Lower lobe of right lung (tissue), 2 donors: ENCODE measurements around the gene LRRC8B. TPM values are rescaled to one million over a fixed set of nuclear protein-coding genes. Genes with fewer than 3 reads are reported as not detected.

Source experiments
- ATAC-seq, 2 donors: fragments of 200-7000 bp; cut with Tn5 transposase; one replicate each; pipeline ENCODE4 v1.9.1; 2020 to 2022; ENCODE audit warnings: mild to moderate bottlenecking in 2 of 2, moderate library complexity in 2 of 2
- DNase-seq: peaks from one replicate; pipeline ENCODE4 v3.0.0-alpha.2; 2020
- H3K27ac ChIP-seq: fragments of 200-600 bp; one replicate; pipeline ENCODE4 v1.8.0; 2022
- H3K27me3 ChIP-seq: fragments of 200-600 bp; one replicate; pipeline ENCODE4 v1.8.0; 2022; ENCODE audit warnings: low read depth
- H3K36me3 ChIP-seq: fragments of 200-600 bp; one replicate; pipeline ENCODE4 v1.8.0; 2022; ENCODE audit warnings: mild to moderate bottlenecking
- H3K4me1 ChIP-seq: fragments of 200-600 bp; one replicate; pipeline ENCODE4 v1.8.0; 2022
- H3K4me3 ChIP-seq: fragments of 200-600 bp; one replicate; pipeline ENCODE4 v1.8.0; 2022; ENCODE audit warnings: mild to moderate bottlenecking
- H3K9me3 ChIP-seq: fragments of 200-600 bp; one replicate; pipeline ENCODE4 v1.8.0; 2022
- intact Hi-C: fragments of 100-400 bp; cut with DNase I; formaldehyde crosslinking; loops from one replicate; pipeline ENCODE4 v1.11.0; 2022
- total RNA-seq: library from RNA; stranded (reverse); fragmentation: NEBNext Ultra II Directional; extraction: Animal tissue kit (Norgen Biotek cat#: 25700); gene quantifications from one replicate; pipeline ENCODE4 v1.2.1, GENCODE V29; 2021
- TF ChIP-seq, protein P1 (sequence below): fragments of 200-600 bp; IDR thresholded peaks from one replicate; pipeline ENCODE4 v1.8.0; 2022; ENCODE audit warnings: antibody characterized with exemption, mild to moderate bottlenecking
- donor health status: DM: no; HTN: yes; CAD: no; lungs with severe emphysema.

LRRC8B gene
- total RNA-seq, 1 donor from 2014 or later = 16.4 TPM

GRCh38 chr1:89610457-89611011 lies 85.9 kb downstream of the LRRC8B start:
- no peak overlapping the region for H3K4me3 ChIP-seq
- peaks cover 16% of the 10 kb centered on the region for H3K4me1 ChIP-seq
- TF ChIP-seq, protein P1, sequence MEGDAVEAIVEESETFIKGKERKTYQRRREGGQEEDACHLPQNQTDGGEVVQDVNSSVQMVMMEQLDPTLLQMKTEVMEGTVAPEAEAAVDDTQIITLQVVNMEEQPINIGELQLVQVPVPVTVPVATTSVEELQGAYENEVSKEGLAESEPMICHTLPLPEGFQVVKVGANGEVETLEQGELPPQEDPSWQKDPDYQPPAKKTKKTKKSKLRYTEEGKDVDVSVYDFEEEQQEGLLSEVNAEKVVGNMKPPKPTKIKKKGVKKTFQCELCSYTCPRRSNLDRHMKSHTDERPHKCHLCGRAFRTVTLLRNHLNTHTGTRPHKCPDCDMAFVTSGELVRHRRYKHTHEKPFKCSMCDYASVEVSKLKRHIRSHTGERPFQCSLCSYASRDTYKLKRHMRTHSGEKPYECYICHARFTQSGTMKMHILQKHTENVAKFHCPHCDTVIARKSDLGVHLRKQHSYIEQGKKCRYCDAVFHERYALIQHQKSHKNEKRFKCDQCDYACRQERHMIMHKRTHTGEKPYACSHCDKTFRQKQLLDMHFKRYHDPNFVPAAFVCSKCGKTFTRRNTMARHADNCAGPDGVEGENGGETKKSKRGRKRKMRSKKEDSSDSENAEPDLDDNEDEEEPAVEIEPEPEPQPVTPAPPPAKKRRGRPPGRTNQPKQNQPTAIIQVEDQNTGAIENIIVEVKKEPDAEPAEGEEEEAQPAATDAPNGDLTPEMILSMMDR = no peak
- peak overlapping the region; percentile 33 for H3K27ac ChIP-seq
- intact Hi-C loops = no loop called here
- H3K27me3 ChIP-seq = no peaks in the 10 kb centered on the region
- H3K9me3 ChIP-seq = no peaks in the 10 kb centered on the region
- H3K36me3 ChIP-seq = no peaks in the 10 kb centered on the region
- ATAC-seq (peak; percentile 26 to 34), DNase-seq (no peak)

- TF ChIP-seq, protein P1 = no peak
- Histone ChIP-seq H3K27ac (no peak overlapping the region), H3K4me1 (peaks cover 16% of the 10 kb centered on the region), H3K27me3 (no peaks in the 10 kb centered on the region), H3K36me3 (no peaks in the 10 kb centered on the region), H3K4me3 (no peak overlapping the region), H3K9me3 (no peaks in the 10 kb centered on the region)
- DNase-seq = no peak
- no peak for ATAC-seq
- intact Hi-C loops = no loop called here
Measured at GRCh38 chr1:89611721-89612120, 87.1 kb downstream of the LRRC8B start.

- Histone ChIP-seq H3K9me3 (no peaks in the 10 kb centered on the region), H3K4me3 (no peak overlapping the region), H3K36me3 (no peaks in the 10 kb centered on the region), H3K4me1 (peaks cover 6% of the 10 kb centered on the region), H3K27me3 (no peaks in the 10 kb centered on the region), H3K27ac (no peak overlapping the region)
- no peak for DNase-seq
- TF ChIP-seq, protein P1 = no peak
- ATAC-seq = no peak
- intact Hi-C loops = no loop called here
Measured at GRCh38 chr1:89613928-89614327, 89.3 kb downstream of the LRRC8B start.

GRCh38 chr1:89615676-89616598 lies 91.3 kb downstream of the LRRC8B start:
- Histone ChIP-seq H3K4me3 (no peak overlapping the region), H3K4me1 (no peaks in the 10 kb centered on the region), H3K9me3 (no peaks in the 10 kb centered on the region), H3K27me3 (no peaks in the 10 kb centered on the region), H3K36me3 (no peaks in the 10 kb centered on the region), H3K27ac (no peak overlapping the region)
- TF ChIP-seq, protein P1 = peak; percentile 48
- DNase-seq (no peak), ATAC-seq (peak; percentile 68 to 72)
- intact Hi-C loops = no loop called here

GRCh38 chr1:89616844-89617627 lies 92.4 kb downstream of the LRRC8B start:
- H3K27me3 ChIP-seq = no peaks in the 10 kb centered on the region
- no peaks in the 10 kb centered on the region for H3K9me3 ChIP-seq
- H3K4me1 ChIP-seq = no peaks in the 10 kb centered on the region
- intact Hi-C loops = no loop called here
- TF ChIP-seq, protein P1 = no peak
- no peak overlapping the region for H3K4me3 ChIP-seq
- no peak overlapping the region for H3K27ac ChIP-seq
- DNase-seq (no peak), ATAC-seq (no peak)
- H3K36me3 ChIP-seq = no peaks in the 10 kb centered on the region
